Tibial nerve (tissue), 4 donors: ENCODE results near the gene FAP. TPM values are rescaled to one million over a fixed set of nuclear protein-coding genes. Genes with fewer than 3 reads are reported as not detected.

Source experiments
- DNase-seq, 2 donors: peaks; one replicate each; pipeline ENCODE4 v3.0.0-alpha.2; 2019; ENCODE audit warnings: low spot score in 2 of 2
- H3K27ac ChIP-seq, 4 donors: fragments of 200-600 bp; sonication (generic) in 3 of 4; one replicate each; pipeline ENCODE4 v1.5.1; 2017 to 2019; ENCODE audit warnings: mild to moderate bottlenecking in 1 of 4
- H3K27me3 ChIP-seq, 2 donors: fragments of 200-600 bp; sonication (generic) in 1 of 2; one replicate each; pipeline versions ENCODE4 v1.5.1 to v1.6.0; 2017 to 2019
- H3K36me3 ChIP-seq, 3 donors: fragments of 200-600 bp; sonication (generic); one replicate each; pipeline ENCODE4 v1.5.1; 2018 to 2019
- H3K4me1 ChIP-seq, 4 donors: fragments of 200-600 bp; sonication (generic) in 3 of 4; one replicate each; pipeline ENCODE4 v1.5.1; 2017 to 2019
- H3K4me3 ChIP-seq, 4 donors: fragments of 200-600 bp; sonication (generic) in 3 of 4; one replicate each; pipeline ENCODE4 v1.5.1; 2017 to 2019; ENCODE audit warnings: mild to moderate bottlenecking in 1 of 4, moderate library complexity in 1 of 4
- H3K9me3 ChIP-seq, 4 donors: fragments of 200-600 bp; sonication (generic) in 3 of 4; one replicate each; pipeline ENCODE4 v1.5.1; 2017 to 2019
- EP300 ChIP-seq, 2 donors: sonication (generic); formaldehyde crosslinking; IDR thresholded peaks; one replicate each; pipeline ENCODE4 v1.6.1; 2017; ENCODE audit warnings: antibody characterized with exemption in 2 of 2, mild to moderate bottlenecking in 1 of 2
- POLR2A ChIP-seq, 2 donors: fragments of 450-650 bp; IDR thresholded peaks; one replicate each; pipeline ENCODE4 v1.6.1; 2017; ENCODE audit warnings: antibody characterized with exemption in 2 of 2, mild to moderate bottlenecking in 2 of 2, moderate library complexity in 2 of 2
- WGBS, 2 donors: methylation state at CpG; one replicate each; pipeline ENCODE4 v1.1.5; 2018; 5-methylcytosine and 5-hydroxymethylcytosine counted together
- total RNA-seq, 4 donors: library from RNA; depleted of rRNA; stranded (reverse); fragments of >200 nt; gene quantifications; one replicate each; pipeline ENCODE4 v1.1.0, GENCODE V29; 2016
- TF ChIP-seq, protein P1 (sequence below), 5 experiments: fragments of 200-600 bp in 3 of 5; fragments of 450-650 bp in 2 of 5; sonication (generic) in 3 of 5; IDR thresholded peaks; one replicate each; pipeline ENCODE4 v1.5.1; 2016 to 2019; ENCODE audit warnings: antibody characterized with exemption in 5 of 5, mild to moderate bottlenecking in 3 of 5, moderate library complexity in 2 of 5

The FAP gene
- total RNA-seq, 4 donors from 2014 or later = 2.0 to 12.0 (median 5.6) TPM

DNA sequence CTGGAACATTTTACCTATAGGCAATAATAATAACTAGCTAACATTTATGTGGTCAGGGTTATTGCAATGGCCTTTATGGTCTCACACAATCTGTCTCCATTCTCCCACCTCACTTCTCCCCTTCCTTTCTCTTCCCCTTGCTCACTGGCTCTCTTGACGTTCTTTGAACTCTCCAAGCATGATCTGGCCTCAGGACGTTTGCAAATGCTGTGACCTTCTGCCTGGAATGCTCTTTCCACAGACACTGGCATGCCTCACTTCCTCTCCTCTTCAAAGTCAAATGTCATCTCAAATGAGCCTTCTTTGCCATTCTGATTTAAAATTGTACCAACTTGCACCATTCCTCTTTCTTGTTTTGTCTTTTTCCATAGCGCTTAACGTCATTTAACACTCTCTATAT lies 65.9 kb downstream of the FAP start:
- H3K9me3 ChIP-seq = no peaks in the 10 kb centered on the region
- 66 to 68% methylated on average over 4 of the region's 4 CpGs for WGBS, 2 donors
- TF ChIP-seq, protein P1, sequence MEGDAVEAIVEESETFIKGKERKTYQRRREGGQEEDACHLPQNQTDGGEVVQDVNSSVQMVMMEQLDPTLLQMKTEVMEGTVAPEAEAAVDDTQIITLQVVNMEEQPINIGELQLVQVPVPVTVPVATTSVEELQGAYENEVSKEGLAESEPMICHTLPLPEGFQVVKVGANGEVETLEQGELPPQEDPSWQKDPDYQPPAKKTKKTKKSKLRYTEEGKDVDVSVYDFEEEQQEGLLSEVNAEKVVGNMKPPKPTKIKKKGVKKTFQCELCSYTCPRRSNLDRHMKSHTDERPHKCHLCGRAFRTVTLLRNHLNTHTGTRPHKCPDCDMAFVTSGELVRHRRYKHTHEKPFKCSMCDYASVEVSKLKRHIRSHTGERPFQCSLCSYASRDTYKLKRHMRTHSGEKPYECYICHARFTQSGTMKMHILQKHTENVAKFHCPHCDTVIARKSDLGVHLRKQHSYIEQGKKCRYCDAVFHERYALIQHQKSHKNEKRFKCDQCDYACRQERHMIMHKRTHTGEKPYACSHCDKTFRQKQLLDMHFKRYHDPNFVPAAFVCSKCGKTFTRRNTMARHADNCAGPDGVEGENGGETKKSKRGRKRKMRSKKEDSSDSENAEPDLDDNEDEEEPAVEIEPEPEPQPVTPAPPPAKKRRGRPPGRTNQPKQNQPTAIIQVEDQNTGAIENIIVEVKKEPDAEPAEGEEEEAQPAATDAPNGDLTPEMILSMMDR (IDR thresholded peaks at IDR 0.05) = no peak
- TF ChIP-seq EP300 (IDR thresholded peaks at IDR 0.05) = no peak
- H3K4me3 ChIP-seq = no peak overlapping the region
- no peak overlapping the region for H3K27ac ChIP-seq
- no peak for DNase-seq
- no peaks in the 10 kb centered on the region for H3K27me3 ChIP-seq
- H3K4me1 ChIP-seq = no peaks in the 10 kb centered on the region
- no peaks in the 10 kb centered on the region for H3K36me3 ChIP-seq

DNA sequence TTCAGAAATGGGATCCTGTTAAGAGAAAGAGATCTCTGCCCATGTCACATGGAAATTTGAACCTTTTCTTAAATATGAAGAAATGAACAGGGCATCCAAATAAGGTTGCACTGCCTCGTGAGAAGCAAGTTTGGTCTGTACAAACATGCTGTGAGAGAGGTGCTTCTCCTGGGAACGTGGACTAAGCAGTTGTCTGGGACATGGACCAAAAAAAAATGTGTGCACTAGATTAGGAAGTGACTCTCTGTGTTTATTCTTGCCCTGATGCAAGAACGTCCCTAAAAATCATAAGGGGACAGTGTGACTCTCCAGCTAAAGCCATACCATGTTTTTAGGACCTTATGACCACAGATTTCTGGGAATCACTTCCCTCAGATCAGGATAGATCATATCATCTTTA lies 67.5 kb downstream of the FAP start:
- Histone ChIP-seq H3K9me3 (no peaks in the 10 kb centered on the region), H3K36me3 (no peaks in the 10 kb centered on the region), H3K4me1 (no peaks in the 10 kb centered on the region), H3K27me3 (no peaks in the 10 kb centered on the region), H3K27ac (no peak overlapping the region), H3K4me3 (no peak overlapping the region)
- no peak for DNase-seq
- no peak for TF ChIP-seq POLR2A (IDR thresholded peaks at IDR 0.05)
- TF ChIP-seq, protein P1 (IDR thresholded peaks at IDR 0.05) = no peak
- TF ChIP-seq EP300 (IDR thresholded peaks at IDR 0.05) = no peak
- WGBS, 2 donors = 38 to 47% methylated on average over 3 of the region's 3 CpGs

DNA sequence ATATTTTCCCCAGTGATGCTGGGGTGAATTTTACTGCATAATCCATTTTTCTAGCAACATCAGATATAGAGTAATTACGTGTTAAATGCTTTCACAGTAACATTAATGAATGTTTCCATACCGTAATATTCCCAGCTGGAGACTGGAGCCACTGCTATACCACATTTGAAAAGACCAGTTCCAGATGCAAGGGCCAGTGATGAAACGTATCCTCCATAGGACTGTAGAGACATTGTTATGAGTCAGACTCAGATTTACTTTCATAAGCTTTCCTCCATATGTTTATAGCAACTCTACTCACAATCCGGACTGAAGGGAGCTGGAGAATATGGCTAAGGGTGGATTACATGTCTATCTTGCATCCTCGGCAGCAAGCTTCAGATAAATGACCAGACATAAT lies 68.5 kb downstream of the FAP start:
- TF ChIP-seq EP300 (IDR thresholded peaks at IDR 0.05) (no peak), POLR2A (IDR thresholded peaks at IDR 0.05) (no peak)
- TF ChIP-seq, protein P1 (IDR thresholded peaks at IDR 0.05) = no peak
- no peak overlapping the region for H3K27ac ChIP-seq
- H3K4me1 ChIP-seq = no peaks in the 10 kb centered on the region
- no peaks in the 10 kb centered on the region for H3K27me3 ChIP-seq
- no peak for DNase-seq
- no peak overlapping the region for H3K4me3 ChIP-seq
- WGBS, 2 donors = 84 to 90% methylated on average over 5 of the region's 5 CpGs
- H3K9me3 ChIP-seq = no peaks in the 10 kb centered on the region
- H3K36me3 ChIP-seq = no peaks in the 10 kb centered on the region

DNA sequence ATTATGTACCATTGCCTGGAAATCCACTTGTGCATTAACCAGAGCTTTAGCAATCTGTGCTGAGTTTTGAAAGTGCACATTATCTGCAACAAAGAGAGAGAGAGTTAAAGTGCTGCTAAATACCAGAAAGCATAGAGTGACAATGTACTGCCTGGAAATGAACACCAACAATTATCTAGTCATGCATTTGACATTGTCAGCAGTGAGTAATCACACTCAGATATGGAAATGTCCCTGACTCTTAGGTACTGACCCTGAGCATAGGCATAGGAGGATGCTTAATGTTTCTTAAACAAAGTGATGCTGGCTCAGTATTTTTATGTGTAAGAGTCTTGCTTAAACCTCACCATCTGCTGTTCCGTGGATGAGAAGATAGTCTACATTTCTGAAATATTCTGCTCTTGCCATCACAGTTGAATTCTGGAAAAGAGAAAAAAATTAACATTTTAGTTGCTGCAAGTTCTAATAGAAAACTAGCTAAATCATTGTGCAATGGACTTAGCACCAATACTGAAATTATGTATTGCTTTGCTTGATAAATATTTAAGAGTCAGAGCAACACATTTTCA lies 70.4 kb downstream of the FAP start:
- Histone ChIP-seq H3K4me3 (no peak overlapping the region), H3K4me1 (no peaks in the 10 kb centered on the region), H3K27me3 (no peaks in the 10 kb centered on the region), H3K36me3 (no peaks in the 10 kb centered on the region), H3K27ac (no peak overlapping the region), H3K9me3 (no peaks in the 10 kb centered on the region)
- TF ChIP-seq EP300 (IDR thresholded peaks at IDR 0.05) (no peak), POLR2A (IDR thresholded peaks at IDR 0.05) (no peak)
- TF ChIP-seq, protein P1 (IDR thresholded peaks at IDR 0.05) = no peak
- WGBS, 2 donors = 63 to 75% methylated on average over 1 of the region's 1 CpG
- no peak for DNase-seq

DNA sequence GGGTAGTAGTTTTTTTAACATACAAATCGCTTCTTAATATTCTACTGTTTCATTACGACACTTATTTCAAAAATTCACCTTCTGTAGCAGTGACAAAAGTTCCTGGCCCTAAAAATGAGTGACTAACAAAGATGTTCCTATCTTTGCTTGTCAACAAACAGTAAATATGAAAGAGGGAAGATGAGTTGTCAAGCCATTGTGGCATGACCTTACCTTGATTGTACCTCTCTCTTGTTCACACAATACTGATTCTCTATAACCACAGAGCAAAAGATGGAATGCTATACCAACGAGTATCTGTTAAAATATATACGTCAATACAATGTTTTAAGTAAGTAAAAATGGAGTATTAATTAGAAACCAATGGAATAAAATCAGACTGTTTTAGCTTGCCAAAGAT lies 76.5 kb downstream of the FAP start:
- no peak overlapping the region for H3K4me3 ChIP-seq
- 88 to 91% methylated on average over 4 of the region's 4 CpGs for whole genome bisulfite sequencing, 2 donors
- no peak for DNase-seq
- H3K27ac ChIP-seq = no peak overlapping the region
- H3K4me1 ChIP-seq = no peaks in the 10 kb centered on the region
- no peaks in the 10 kb centered on the region for H3K36me3 ChIP-seq
- no peaks in the 10 kb centered on the region for H3K27me3 ChIP-seq
- H3K9me3 ChIP-seq = no peaks in the 10 kb centered on the region
- TF ChIP-seq POLR2A (IDR thresholded peaks at IDR 0.05) (no peak), EP300 (IDR thresholded peaks at IDR 0.05) (no peak)
- TF ChIP-seq, protein P1 (IDR thresholded peaks at IDR 0.05) = no peak
